Measurements from ENCODE around the gene ZNF587. TPM values are rescaled to one million over a fixed set of nuclear protein-coding genes. Genes with fewer than 3 reads are reported as not detected.
A peak's percentile ranks its signal among the peaks of the same experiment; 100 is the strongest.

Gene ZNF587
- total and polyA plus RNA-seq, 10 of the 15 experiments (the other 5 are each of a cell fraction or from before 2014, with no cell fraction given) = 1.9 to 27.8 (median 13.5) TPM

DNA sequence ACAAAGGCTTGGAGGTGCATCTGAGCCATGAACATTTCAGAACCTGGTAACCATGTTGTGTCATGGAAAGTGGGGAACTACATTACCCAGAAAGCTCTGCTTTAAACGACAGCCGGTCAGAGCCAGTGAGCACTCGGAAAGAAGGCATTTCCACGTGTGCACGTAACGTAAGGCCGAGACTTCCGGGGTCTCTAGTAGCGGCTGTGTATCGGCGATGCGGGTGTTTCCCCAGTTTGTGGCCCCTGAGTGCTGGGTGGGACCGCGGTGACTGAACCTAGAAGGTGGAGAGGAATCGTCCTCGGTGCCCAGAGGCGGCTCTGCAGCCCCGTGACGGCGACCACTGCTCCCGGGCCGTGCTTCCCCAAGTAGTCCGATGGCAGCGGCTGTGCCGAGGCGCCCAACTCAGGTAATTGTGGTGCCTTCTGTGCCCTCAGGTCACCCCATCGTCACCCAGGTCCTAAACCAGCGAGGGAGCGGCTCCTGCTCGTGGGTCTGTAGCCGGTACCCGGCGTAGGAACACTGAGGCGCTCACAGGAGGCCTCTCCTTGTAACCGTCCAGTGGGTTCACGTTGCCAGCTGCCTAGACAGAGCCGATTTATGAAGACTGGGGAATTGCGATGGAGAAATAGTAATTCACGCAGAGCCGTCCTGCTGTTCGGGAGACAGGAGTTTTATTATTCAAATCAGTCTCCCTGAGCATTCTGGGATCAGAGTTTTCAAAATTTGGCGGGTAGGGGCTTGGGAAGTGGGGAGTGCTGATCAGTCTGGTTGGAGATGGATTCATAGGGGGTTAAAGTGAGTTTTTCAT, at the start of gene ZNF587 (continued):
- TF ChIP-seq CBFB (IDR thresholded peaks at IDR 0.05; ENCODE audit: low read depth) (peak; percentile 74; the same call in 1 of the 2 replicates), CREM (IDR thresholded peaks at IDR 0.05; ENCODE audit: low read depth) (peak; percentile 86; the same call in 1 of the 2 replicates), GABPA (IDR thresholded peaks at IDR 0.05; ENCODE audit: low read depth) (peak; percentile 87), HDGF (IDR thresholded peaks at IDR 0.05) (peak; percentile 17; the same call in 1 of the 2 replicates), SP1 (IDR thresholded peaks at IDR 0.05; ENCODE audit: low read depth, low read length) (peak; percentile 55), POLR2AphosphoS5 (IDR thresholded peaks at IDR 0.05; ENCODE audit: low read length) (peak; percentile 91), CREB1 (IDR thresholded peaks at IDR 0.05; ENCODE audit: low read depth) (peak; percentile 90), POLR2AphosphoS2 (IDR thresholded peaks at IDR 0.05; ENCODE audit: low read depth, low read length) (peak; percentile 56), SIN3A (IDR thresholded peaks at IDR 0.05; ENCODE audit: low read depth, low read length) (peak; percentile 61; the same call in 1 of the 2 replicates), TAF1 (IDR thresholded peaks at IDR 0.05; ENCODE audit: borderline replicate concordance, low read depth, low read length) (peak; percentile 70)
- TF ChIP-seq, protein P1, sequence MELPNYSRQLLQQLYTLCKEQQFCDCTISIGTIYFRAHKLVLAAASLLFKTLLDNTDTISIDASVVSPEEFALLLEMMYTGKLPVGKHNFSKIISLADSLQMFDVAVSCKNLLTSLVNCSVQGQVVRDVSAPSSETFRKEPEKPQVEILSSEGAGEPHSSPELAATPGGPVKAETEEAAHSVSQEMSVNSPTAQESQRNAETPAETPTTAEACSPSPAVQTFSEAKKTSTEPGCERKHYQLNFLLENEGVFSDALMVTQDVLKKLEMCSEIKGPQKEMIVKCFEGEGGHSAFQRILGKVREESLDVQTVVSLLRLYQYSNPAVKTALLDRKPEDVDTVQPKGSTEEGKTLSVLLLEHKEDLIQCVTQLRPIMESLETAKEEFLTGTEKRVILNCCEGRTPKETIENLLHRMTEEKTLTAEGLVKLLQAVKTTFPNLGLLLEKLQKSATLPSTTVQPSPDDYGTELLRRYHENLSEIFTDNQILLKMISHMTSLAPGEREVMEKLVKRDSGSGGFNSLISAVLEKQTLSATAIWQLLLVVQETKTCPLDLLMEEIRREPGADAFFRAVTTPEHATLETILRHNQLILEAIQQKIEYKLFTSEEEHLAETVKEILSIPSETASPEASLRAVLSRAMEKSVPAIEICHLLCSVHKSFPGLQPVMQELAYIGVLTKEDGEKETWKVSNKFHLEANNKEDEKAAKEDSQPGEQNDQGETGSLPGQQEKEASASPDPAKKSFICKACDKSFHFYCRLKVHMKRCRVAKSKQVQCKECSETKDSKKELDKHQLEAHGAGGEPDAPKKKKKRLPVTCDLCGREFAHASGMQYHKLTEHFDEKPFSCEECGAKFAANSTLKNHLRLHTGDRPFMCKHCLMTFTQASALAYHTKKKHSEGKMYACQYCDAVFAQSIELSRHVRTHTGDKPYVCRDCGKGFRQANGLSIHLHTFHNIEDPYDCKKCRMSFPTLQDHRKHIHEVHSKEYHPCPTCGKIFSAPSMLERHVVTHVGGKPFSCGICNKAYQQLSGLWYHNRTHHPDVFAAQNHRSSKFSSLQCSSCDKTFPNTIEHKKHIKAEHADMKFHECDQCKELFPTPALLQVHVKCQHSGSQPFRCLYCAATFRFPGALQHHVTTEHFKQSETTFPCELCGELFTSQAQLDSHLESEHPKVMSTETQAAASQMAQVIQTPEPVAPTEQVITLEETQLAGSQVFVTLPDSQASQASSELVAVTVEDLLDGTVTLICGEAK (IDR thresholded peaks at IDR 0.05; ENCODE audit: borderline replicate concordance) = peak; percentile 85; the same call in 1 of the 2 replicates
- TF ChIP-seq, protein P2, sequence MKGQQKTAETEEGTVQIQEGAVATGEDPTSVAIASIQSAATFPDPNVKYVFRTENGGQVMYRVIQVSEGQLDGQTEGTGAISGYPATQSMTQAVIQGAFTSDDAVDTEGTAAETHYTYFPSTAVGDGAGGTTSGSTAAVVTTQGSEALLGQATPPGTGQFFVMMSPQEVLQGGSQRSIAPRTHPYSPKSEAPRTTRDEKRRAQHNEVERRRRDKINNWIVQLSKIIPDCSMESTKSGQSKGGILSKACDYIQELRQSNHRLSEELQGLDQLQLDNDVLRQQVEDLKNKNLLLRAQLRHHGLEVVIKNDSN (IDR thresholded peaks at IDR 0.05; ENCODE audit: borderline replicate concordance, extremely low read length, insufficient read depth, low read depth, low read length) = peak; percentile 36
- TF ChIP-seq, protein P3, sequence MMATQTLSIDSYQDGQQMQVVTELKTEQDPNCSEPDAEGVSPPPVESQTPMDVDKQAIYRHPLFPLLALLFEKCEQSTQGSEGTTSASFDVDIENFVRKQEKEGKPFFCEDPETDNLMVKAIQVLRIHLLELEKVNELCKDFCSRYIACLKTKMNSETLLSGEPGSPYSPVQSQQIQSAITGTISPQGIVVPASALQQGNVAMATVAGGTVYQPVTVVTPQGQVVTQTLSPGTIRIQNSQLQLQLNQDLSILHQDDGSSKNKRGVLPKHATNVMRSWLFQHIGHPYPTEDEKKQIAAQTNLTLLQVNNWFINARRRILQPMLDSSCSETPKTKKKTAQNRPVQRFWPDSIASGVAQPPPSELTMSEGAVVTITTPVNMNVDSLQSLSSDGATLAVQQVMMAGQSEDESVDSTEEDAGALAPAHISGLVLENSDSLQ (IDR thresholded peaks at IDR 0.05) = peak; percentile 97
- TF ChIP-seq, protein P4, sequence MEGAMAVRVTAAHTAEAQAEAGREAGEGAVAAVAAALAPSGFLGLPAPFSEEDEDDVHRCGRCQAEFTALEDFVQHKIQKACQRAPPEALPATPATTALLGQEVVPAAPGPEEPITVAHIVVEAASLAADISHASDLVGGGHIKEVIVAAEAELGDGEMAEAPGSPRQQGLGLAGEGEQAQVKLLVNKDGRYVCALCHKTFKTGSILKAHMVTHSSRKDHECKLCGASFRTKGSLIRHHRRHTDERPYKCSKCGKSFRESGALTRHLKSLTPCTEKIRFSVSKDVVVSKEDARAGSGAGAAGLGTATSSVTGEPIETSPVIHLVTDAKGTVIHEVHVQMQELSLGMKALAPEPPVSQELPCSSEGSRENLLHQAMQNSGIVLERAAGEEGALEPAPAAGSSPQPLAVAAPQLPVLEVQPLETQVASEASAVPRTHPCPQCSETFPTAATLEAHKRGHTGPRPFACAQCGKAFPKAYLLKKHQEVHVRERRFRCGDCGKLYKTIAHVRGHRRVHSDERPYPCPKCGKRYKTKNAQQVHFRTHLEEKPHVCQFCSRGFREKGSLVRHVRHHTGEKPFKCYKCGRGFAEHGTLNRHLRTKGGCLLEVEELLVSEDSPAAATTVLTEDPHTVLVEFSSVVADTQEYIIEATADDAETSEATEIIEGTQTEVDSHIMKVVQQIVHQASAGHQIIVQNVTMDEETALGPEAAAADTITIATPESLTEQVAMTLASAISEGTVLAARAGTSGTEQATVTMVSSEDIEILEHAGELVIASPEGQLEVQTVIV (IDR thresholded peaks at IDR 0.05; ENCODE audit: borderline replicate concordance, partially characterized antibody) = peak; percentile 46
- TF ChIP-seq, protein P5, sequence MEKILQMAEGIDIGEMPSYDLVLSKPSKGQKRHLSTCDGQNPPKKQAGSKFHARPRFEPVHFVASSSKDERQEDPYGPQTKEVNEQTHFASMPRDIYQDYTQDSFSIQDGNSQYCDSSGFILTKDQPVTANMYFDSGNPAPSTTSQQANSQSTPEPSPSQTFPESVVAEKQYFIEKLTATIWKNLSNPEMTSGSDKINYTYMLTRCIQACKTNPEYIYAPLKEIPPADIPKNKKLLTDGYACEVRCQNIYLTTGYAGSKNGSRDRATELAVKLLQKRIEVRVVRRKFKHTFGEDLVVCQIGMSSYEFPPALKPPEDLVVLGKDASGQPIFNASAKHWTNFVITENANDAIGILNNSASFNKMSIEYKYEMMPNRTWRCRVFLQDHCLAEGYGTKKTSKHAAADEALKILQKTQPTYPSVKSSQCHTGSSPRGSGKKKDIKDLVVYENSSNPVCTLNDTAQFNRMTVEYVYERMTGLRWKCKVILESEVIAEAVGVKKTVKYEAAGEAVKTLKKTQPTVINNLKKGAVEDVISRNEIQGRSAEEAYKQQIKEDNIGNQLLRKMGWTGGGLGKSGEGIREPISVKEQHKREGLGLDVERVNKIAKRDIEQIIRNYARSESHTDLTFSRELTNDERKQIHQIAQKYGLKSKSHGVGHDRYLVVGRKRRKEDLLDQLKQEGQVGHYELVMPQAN (conservative IDR thresholded peaks at IDR 0.05) = peak; percentile 58; the same call in 1 of the 2 replicates
- TF ChIP-seq, protein P6, sequence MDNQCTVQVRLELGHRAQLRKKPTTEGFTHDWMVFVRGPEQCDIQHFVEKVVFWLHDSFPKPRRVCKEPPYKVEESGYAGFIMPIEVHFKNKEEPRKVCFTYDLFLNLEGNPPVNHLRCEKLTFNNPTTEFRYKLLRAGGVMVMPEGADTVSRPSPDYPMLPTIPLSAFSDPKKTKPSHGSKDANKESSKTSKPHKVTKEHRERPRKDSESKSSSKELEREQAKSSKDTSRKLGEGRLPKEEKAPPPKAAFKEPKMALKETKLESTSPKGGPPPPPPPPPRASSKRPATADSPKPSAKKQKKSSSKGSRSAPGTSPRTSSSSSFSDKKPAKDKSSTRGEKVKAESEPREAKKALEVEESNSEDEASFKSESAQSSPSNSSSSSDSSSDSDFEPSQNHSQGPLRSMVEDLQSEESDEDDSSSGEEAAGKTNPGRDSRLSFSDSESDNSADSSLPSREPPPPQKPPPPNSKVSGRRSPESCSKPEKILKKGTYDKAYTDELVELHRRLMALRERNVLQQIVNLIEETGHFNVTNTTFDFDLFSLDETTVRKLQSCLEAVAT (IDR thresholded peaks at IDR 0.05) = 0 out of 2 replicates have a peak, but pooled peaks have one; percentile 62

All from GM12878 (cell line).